Psoas muscle (tissue), 8 donors: Measurements from ENCODE around the gene ALKBH2. TPM values are rescaled to one million over a fixed set of nuclear protein-coding genes. Genes with fewer than 3 reads are reported as not detected.

Experiments used
- ATAC-seq, 4 donors: fragments of 200-7000 bp; cut with Tn5 transposase; one replicate each; pipeline ENCODE4 v1.9.1; 2020; ENCODE audit warnings: moderate library complexity in 3 of 4, mild to moderate bottlenecking in 2 of 4
- DNase-seq, 2 donors: peaks; one replicate each; pipeline ENCODE4 v3.0.0-alpha.2; 2020
- H3K27ac ChIP-seq: fragments of 200-600 bp; one replicate; pipeline ENCODE4 v1.8.0; 2022
- H3K27me3 ChIP-seq, 3 donors: fragments of 200-600 bp in 1 of 3; one replicate each; pipeline versions ENCODE4 v1.6.1 to v1.8.0; 2013 to 2022; ENCODE audit warnings: low read length in 2 of 3, mild to moderate bottlenecking in 2 of 3, moderate library complexity in 1 of 3; ENCODE audit not compliant: insufficient read depth in 3 of 3
- H3K36me3 ChIP-seq, 2 donors: fragments of 200-600 bp in 1 of 2; one replicate each; pipeline versions ENCODE4 v1.6.1 to v1.8.0; 2013 to 2022; ENCODE audit warnings: low read depth in 1 of 2, mild to moderate bottlenecking in 1 of 2, moderate library complexity in 1 of 2; ENCODE audit not compliant: insufficient read depth in 1 of 2
- H3K4me1 ChIP-seq: fragments of 200-600 bp; one replicate; pipeline ENCODE4 v1.8.0; 2022
- H3K4me3 ChIP-seq: fragments of 200-600 bp; one replicate; pipeline ENCODE4 v1.8.0; 2022; ENCODE audit warnings: mild to moderate bottlenecking
- H3K9me3 ChIP-seq: fragments of 200-600 bp; one replicate; pipeline ENCODE4 v1.8.0; 2022
- CTCF ChIP-seq: fragments of 200-600 bp; IDR thresholded peaks from one replicate; pipeline ENCODE4 v1.8.0; 2022; ENCODE audit warnings: antibody characterized with exemption
- WGBS, 3 donors: extraction: QIAGEN DNeasy Blood & Tissue Kit; methylation state at CpG; one replicate each; pipeline versions ENCODE4 v1.1.6 to v1.1.7; 2013; 5-methylcytosine and 5-hydroxymethylcytosine counted together
- intact Hi-C, 2 donors: fragments of 100-400 bp; cut with DNase I; formaldehyde crosslinking; loops; one replicate each; pipeline versions ENCODE4 v1.11.0 to v1.14.2; 2022
- polyA plus RNA-seq, 3 donors: library from polyadenylated mRNA; stranded (reverse); fragments of 200-250 nt; gene quantifications; one replicate each; pipeline ENCODE4 v1.2.3, GENCODE V29; 2013
- total RNA-seq, 4 donors: library from RNA; stranded (reverse); fragmentation: NEBNext Ultra II Directional in 2 of 4; extraction: Animal tissue kit (Norgen Biotek cat#: 25700) in 2 of 4; gene quantifications; one replicate each; pipeline versions ENCODE4 v1.2.1 to v1.2.4, GENCODE V29; 2021 to 2023
- donor health status: healthy with polysubstance abuse.
- donor health status: DM: no; HTN: no; CAD: no; lungs with moderate emphysema.
- donor health status: Bipolar disorder and iron deficiency.
- donor health status: healthy.
- donor health status: DM: yes; HTN: yes; CAD: no.
- donor health status: DM: no; HTN: no; CAD: no.
- donor health status: DM: no; HTN: no; CAD: no.
- donor health status: DM: yes; HTN: yes; CAD: no.

The ALKBH2 gene
- total and polyA plus RNA-seq, 7 donors = 7.3 to 50.4 (median 25.3) TPM

GRCh38 chr12:109065154-109065852 lies 28.0 kb downstream of the ALKBH2 start:
- intact Hi-C loops = no loop called here
- H3K4me1 ChIP-seq = no peaks in the 10 kb centered on the region
- H3K27ac ChIP-seq = no peak overlapping the region
- peaks cover 10 to 59% of the 10 kb centered on the region in 2 donors for H3K36me3 ChIP-seq
- TF ChIP-seq CTCF = no peak
- DNase-seq (no peak), ATAC-seq (no peak)
- H3K27me3 ChIP-seq = no peaks in the 10 kb centered on the region
- H3K9me3 ChIP-seq = no peaks in the 10 kb centered on the region
- WGBS, 3 donors = 77 to 83% (median 80%) methylated on average over 5 of the region's 5 CpGs
- no peak overlapping the region for H3K4me3 ChIP-seq

GRCh38 chr12:109064143-109064542 lies 29.1 kb downstream of the ALKBH2 start:
- Histone ChIP-seq H3K4me3 (no peak overlapping the region), H3K27ac (no peak overlapping the region), H3K36me3 (peaks cover 10 to 59% of the 10 kb centered on the region in 2 donors), H3K4me1 (no peaks in the 10 kb centered on the region), H3K27me3 (no peaks in the 10 kb centered on the region), H3K9me3 (no peaks in the 10 kb centered on the region)
- no peak for ATAC-seq
- DNase-seq = no peak
- no peak for TF ChIP-seq CTCF
- intact Hi-C loops = no loop called here
- 70 to 88% (median 74%) methylated on average over 3 of the region's 3 CpGs for WGBS, 3 donors

GRCh38 chr12:109058773-109059172 lies 34.5 kb downstream of the ALKBH2 start:
- WGBS, 3 donors = 93 to 95% (median 94%) methylated on average over 6 of the region's 6 CpGs
- Histone ChIP-seq H3K4me1 (peaks cover 5% of the 10 kb centered on the region), H3K27ac (no peak overlapping the region), H3K36me3 (peaks cover 0 to 65% of the 10 kb centered on the region in 2 donors), H3K27me3 (no peaks in the 10 kb centered on the region), H3K4me3 (no peak overlapping the region), H3K9me3 (no peaks in the 10 kb centered on the region)
- intact Hi-C loops = no loop called here
- DNase-seq (no peak), ATAC-seq (no peak)
- no peak for TF ChIP-seq CTCF

- no peak for DNase-seq
Measured at GRCh38 chr12:109057376-109057775, 35.9 kb downstream of the ALKBH2 start.

More at GRCh38 chr12:109057376-109057775, 35.9 kb downstream of the ALKBH2 start:
- ATAC-seq = no peak
- Histone ChIP-seq H3K27me3 (no peaks in the 10 kb centered on the region), H3K4me3 (no peak overlapping the region), H3K9me3 (no peaks in the 10 kb centered on the region), H3K36me3 (peaks cover 0 to 54% of the 10 kb centered on the region in 2 donors), H3K4me1 (peaks cover 11% of the 10 kb centered on the region), H3K27ac (no peak overlapping the region)
- no peak for TF ChIP-seq CTCF
- intact Hi-C loops = no loop called here
- 90 to 100% (median 94%) methylated on average over 1 of the region's 1 CpG for WGBS, 3 donors
